Measurements from ENCODE around the gene RPL13A. TPM values are rescaled to one million over a fixed set of nuclear protein-coding genes. Genes with fewer than 3 reads are reported as not detected.

Gene RPL13A
- total RNA-seq, 1 experiment from 2014 or later, result 3,286 TPM

DNA sequence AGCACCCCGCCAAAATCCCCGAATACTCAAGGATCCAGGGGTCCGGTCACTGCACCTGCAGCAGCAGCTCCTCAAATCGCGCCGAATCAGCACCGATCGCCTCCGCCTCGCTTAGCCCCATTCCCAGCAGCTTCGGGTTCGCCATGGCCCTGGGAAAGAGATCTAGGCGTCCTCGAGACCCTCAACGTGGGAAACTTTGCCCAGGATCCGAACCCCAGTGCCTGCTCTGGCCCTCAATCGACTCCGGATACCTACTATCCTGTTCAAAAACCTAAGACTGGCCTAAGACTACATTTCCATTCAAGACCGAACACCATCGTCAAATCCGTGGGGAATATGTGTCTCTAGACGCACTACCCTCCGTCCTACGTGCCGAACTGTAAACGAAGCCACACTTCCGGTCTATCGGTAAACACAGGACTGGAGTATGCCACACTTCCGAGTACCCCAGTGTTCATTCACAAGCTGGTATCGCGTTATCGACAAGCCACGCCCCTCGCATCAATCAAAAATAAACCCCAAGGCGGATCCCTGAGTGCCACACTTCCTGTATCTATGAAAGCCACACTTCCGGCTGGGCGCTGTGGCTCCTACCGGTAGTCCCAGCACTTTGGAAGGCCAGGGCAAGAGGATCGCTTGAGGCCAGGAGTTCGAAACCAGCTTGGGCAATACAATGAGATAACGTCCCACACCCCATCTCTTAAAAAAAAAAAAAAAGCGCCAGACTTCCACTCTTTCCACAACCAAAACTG is 35.8 kb upstream of the RPL13A start, which contains the start of gene PIH1D1:
Gene PIH1D1 (minus strand): TSS at position 385 of the 752 bp plus-strand sequence. CDS start 240 bp downstream, at position 145.
- Mint-ChIP-seq H3K9me3 (no peaks in the 10 kb centered on the region; a peak in 1 of 5 replicates), H3K4me3 (peak within 1 kb of the TSS; percentile 96 to 98), H3K27ac (peak within 1 kb of the TSS; percentile 99 to 100 (median 99)), H3K36me3 (ENCODE audit: insufficient read depth in 1 of 3, low read depth in 3 of 3) (peaks cover 38 to 54% (median 51%) of the 10 kb centered on the region in 3 experiments), H3K27me3 (ENCODE audit: low read depth) (no peaks in the 10 kb centered on the region; the same call in 1 of the 2 replicates), H3K4me1 (peaks cover 15 to 38% of the 10 kb centered on the region in 2 experiments)
- no peak within 1 kb of the TSS for H4K5ac ChIP-seq (ENCODE audit: insufficient read length, low read depth, low read length)
- H3K79me2 ChIP-seq (ENCODE audit: insufficient read depth, low read length), result no peaks in the 10 kb centered on the region; the same call in 1 of the 2 replicates
- peak within 1 kb of the TSS; percentile 21 for H3K27ac ChIP-seq (ENCODE audit: insufficient read length, low read depth, low read length)
- H4K8ac ChIP-seq (replicated peaks; ENCODE audit: insufficient read length, low read depth, low read length), result no peak within 1 kb of the TSS
- H4K20me1 ChIP-seq (ENCODE audit: control insufficient read depth, insufficient read depth, insufficient read length), result no peaks in the 10 kb centered on the region
- peak; percentile 99 for DNase-seq
- H3K9me3 ChIP-seq (ENCODE audit: control insufficient read depth, low read depth, low read length), result no peaks in the 10 kb centered on the region
- peak within 1 kb of the TSS; percentile 41 for H3K18ac ChIP-seq (ENCODE audit: insufficient read length, low read depth, low read length)
- no CpG with 5 or more reads among the region's 42 CpGs for WGBS (ENCODE audit: extremely low coverage, insufficient read length, low lambda C conversion rate)
- TF ChIP-seq, protein P1, sequence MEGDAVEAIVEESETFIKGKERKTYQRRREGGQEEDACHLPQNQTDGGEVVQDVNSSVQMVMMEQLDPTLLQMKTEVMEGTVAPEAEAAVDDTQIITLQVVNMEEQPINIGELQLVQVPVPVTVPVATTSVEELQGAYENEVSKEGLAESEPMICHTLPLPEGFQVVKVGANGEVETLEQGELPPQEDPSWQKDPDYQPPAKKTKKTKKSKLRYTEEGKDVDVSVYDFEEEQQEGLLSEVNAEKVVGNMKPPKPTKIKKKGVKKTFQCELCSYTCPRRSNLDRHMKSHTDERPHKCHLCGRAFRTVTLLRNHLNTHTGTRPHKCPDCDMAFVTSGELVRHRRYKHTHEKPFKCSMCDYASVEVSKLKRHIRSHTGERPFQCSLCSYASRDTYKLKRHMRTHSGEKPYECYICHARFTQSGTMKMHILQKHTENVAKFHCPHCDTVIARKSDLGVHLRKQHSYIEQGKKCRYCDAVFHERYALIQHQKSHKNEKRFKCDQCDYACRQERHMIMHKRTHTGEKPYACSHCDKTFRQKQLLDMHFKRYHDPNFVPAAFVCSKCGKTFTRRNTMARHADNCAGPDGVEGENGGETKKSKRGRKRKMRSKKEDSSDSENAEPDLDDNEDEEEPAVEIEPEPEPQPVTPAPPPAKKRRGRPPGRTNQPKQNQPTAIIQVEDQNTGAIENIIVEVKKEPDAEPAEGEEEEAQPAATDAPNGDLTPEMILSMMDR (conservative IDR thresholded peaks at IDR 0.05), result no peak; the same call in 2 of the 3 replicates
- H3K14ac ChIP-seq (ENCODE audit: insufficient read depth, low read length), result no peak within 1 kb of the TSS
- H3K4me1 ChIP-seq (ENCODE audit: insufficient read depth, low read length), result no peaks in the 10 kb centered on the region
- no peak within 1 kb of the TSS for H2AK5ac ChIP-seq (ENCODE audit: insufficient read length, low read length)
- no peak within 1 kb of the TSS for H4K91ac ChIP-seq (ENCODE audit: insufficient read length, low read depth, low read length)
- H2BK5ac ChIP-seq (ENCODE audit: insufficient read length, low read length), result no peak within 1 kb of the TSS
- peaks cover 5% of the 10 kb centered on the region for H3K23me2 ChIP-seq (ENCODE audit: insufficient read length, low read depth, low read length, poor library complexity, severe bottlenecking)
- H2BK120ac ChIP-seq (ENCODE audit: low read depth, low read length, poor library complexity, severe bottlenecking), result no peak within 1 kb of the TSS
- H3T11ph ChIP-seq (ENCODE audit: low read length), result no peak within 1 kb of the TSS
- H3K23ac ChIP-seq (ENCODE audit: insufficient read length, low read depth, low read length), result no peak within 1 kb of the TSS
- peak within 1 kb of the TSS; percentile 85 for H3K9ac ChIP-seq (ENCODE audit: extremely low read depth, insufficient read length, low read length)
- H2BK20ac ChIP-seq (ENCODE audit: low read depth, low read length, poor library complexity, severe bottlenecking), result no peak within 1 kb of the TSS
- H2BK15ac ChIP-seq (ENCODE audit: low read depth, low read length), result no peak within 1 kb of the TSS
- H3K4me2 ChIP-seq (ENCODE audit: insufficient read depth, insufficient read length, low read length), result peak within 1 kb of the TSS; percentile 93
- H3K56ac ChIP-seq (ENCODE audit: insufficient read length, low read depth, low read length), result no peak within 1 kb of the TSS
- H2AFZ ChIP-seq (ENCODE audit: low read length), result no peak within 1 kb of the TSS
- no peaks in the 10 kb centered on the region for H3K27me3 ChIP-seq (ENCODE audit: insufficient read depth, low read length)
- H3K4ac ChIP-seq (ENCODE audit: low read depth, low read length), result no peak within 1 kb of the TSS
- H3K79me1 ChIP-seq (ENCODE audit: insufficient read depth, low read depth, low read length, poor library complexity, severe bottlenecking), result peaks cover 7% of the 10 kb centered on the region
- no peak within 1 kb of the TSS for H2BK12ac ChIP-seq (ENCODE audit: insufficient read length, low read depth, low read length)

Data from H9 (cell line).